IPS DF 6.9 (cell line): ENCODE data around the gene LRRC71.

Experiments used
- DNase-seq: peaks from one replicate; pipeline ENCODE4 v3.0.0-alpha.2; 2013; ENCODE audit warnings: low read depth, low spot score
- H3K27ac ChIP-seq: one replicate; pipeline ENCODE4 v1.5.1; 2013; ENCODE audit warnings: low read length, control low read depth
- H3K27me3 ChIP-seq: 2 replicates; pipeline ENCODE4 v1.6.1; 2013; ENCODE audit warnings: mild to moderate bottlenecking, low read length; ENCODE audit not compliant: control insufficient read depth, insufficient read depth
- H3K36me3 ChIP-seq: 2 replicates; pipeline ENCODE4 v1.6.1; 2013; ENCODE audit warnings: low read length; ENCODE audit not compliant: control insufficient read depth, insufficient read depth
- H3K4me1 ChIP-seq: 2 replicates; pipeline ENCODE4 v1.6.1; 2013; ENCODE audit warnings: low read length; ENCODE audit not compliant: control insufficient read depth, insufficient read depth
- H3K4me3 ChIP-seq: 2 replicates; pipeline ENCODE4 v1.5.1; 2013; ENCODE audit warnings: mild to moderate bottlenecking, low read length
- H3K9me3 ChIP-seq: 2 replicates; pipeline ENCODE4 v1.6.1; 2013; ENCODE audit warnings: low read length, inconsistent platforms; ENCODE audit not compliant: control insufficient read depth, insufficient read depth
- WGBS: extraction: QIAGEN DNeasy Blood & Tissue Kit; methylation state at CpG from one replicate; pipeline ENCODE4 v1.1.7; 2013; ENCODE audit warnings: mixed read lengths, missing lambda C conversion rate; ENCODE audit not compliant: insufficient read length, insufficient coverage; 5-methylcytosine and 5-hydroxymethylcytosine counted together

LRRC71 gene

GRCh38 chr1:156929596-156930238, 9.3 kb downstream of the LRRC71 start:
- Histone ChIP-seq H3K9me3 (no peaks in the 10 kb centered on the region), H3K4me1 (peaks cover 1% of the 10 kb centered on the region; the same call in 1 of the 2 replicates), H3K4me3 (no peak overlapping the region), H3K27ac (no peak overlapping the region), H3K36me3 (no peaks in the 10 kb centered on the region), H3K27me3 (peaks cover 29% of the 10 kb centered on the region)
- WGBS: no CpG with 5 or more reads among the region's 6 CpGs
- DNase-seq: no peak

GRCh38 chr1:156930483-156930882, 10.1 kb downstream of the LRRC71 start:
- no CpG with 5 or more reads among the region's 4 CpGs for WGBS
- no peak for DNase-seq
- no peaks in the 10 kb centered on the region for H3K36me3 ChIP-seq
- H3K9me3 ChIP-seq: no peaks in the 10 kb centered on the region
- peaks cover 21% of the 10 kb centered on the region for H3K27me3 ChIP-seq
- H3K4me1 ChIP-seq: no peaks in the 10 kb centered on the region; the same call in 1 of the 2 replicates
- no peak overlapping the region for H3K4me3 ChIP-seq
- H3K27ac ChIP-seq: no peak overlapping the region

GRCh38 chr1:156931211-156931952, 10.9 kb downstream of the LRRC71 start:
- Histone ChIP-seq H3K9me3 (no peaks in the 10 kb centered on the region), H3K27ac (no peak overlapping the region), H3K4me1 (peaks cover 1% of the 10 kb centered on the region; the same call in 1 of the 2 replicates), H3K4me3 (no peak overlapping the region), H3K36me3 (no peaks in the 10 kb centered on the region), H3K27me3 (peaks cover 14% of the 10 kb centered on the region)
- no peak for DNase-seq
- WGBS: no CpG with 5 or more reads among the region's 11 CpGs

DNA sequence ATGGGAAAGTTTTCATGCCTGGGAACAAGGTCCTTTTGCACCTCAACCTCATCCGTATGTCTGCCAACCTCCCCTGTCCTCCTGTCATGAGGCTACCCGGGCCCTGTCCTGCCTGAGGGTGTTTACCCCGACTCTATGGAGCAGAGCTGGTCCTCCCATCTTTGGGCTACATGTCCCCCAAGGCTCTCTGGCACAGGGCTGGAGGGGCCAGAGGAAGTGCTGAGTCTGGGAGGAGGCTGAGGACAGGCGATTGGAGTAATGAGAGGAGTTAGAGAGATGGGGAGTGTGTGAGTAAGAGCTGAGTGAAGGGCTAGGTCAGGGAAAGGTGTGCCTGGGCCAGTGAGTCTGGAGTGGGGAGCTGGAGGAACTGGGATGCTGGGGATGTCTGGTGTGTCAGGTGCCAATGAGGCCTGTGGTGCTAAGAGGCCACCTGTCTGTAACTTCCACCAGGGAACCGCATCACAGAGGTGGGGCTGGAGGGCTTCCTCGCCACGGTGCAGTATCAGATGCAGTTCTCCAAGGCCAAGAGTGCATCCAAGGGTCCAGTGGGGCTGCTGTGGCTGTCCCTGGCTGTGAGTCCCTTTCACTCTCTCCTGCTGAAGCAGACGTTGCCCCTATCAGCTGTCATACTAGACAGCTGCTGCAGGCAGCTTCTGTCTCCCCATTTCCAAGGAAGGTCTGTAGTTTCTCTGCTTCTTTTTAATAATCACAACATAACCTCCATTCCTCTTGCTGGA, 11.7 kb downstream of the LRRC71 start:
- DNase-seq: no peak
- no peaks in the 10 kb centered on the region for H3K36me3 ChIP-seq
- peaks cover 1% of the 10 kb centered on the region; the same call in 1 of the 2 replicates for H3K4me1 ChIP-seq
- no peaks in the 10 kb centered on the region for H3K9me3 ChIP-seq
- H3K27me3 ChIP-seq: peaks cover 7% of the 10 kb centered on the region
- H3K27ac ChIP-seq: no peak overlapping the region
- no peak overlapping the region for H3K4me3 ChIP-seq
- WGBS: 100% methylated on average over 1 of the region's 8 CpGs

GRCh38 chr1:156933136-156933535, 12.7 kb downstream of the LRRC71 start:
- no CpG with 5 or more reads among the region's 6 CpGs for WGBS
- H3K27ac ChIP-seq: no peak overlapping the region
- H3K36me3 ChIP-seq: no peaks in the 10 kb centered on the region
- H3K27me3 ChIP-seq: peaks cover 3% of the 10 kb centered on the region; the same call in 1 of the 2 replicates
- no peaks in the 10 kb centered on the region for H3K9me3 ChIP-seq
- H3K4me3 ChIP-seq: no peak overlapping the region
- no peak for DNase-seq
- peaks cover 1% of the 10 kb centered on the region; the same call in 1 of the 2 replicates for H3K4me1 ChIP-seq

DNA sequence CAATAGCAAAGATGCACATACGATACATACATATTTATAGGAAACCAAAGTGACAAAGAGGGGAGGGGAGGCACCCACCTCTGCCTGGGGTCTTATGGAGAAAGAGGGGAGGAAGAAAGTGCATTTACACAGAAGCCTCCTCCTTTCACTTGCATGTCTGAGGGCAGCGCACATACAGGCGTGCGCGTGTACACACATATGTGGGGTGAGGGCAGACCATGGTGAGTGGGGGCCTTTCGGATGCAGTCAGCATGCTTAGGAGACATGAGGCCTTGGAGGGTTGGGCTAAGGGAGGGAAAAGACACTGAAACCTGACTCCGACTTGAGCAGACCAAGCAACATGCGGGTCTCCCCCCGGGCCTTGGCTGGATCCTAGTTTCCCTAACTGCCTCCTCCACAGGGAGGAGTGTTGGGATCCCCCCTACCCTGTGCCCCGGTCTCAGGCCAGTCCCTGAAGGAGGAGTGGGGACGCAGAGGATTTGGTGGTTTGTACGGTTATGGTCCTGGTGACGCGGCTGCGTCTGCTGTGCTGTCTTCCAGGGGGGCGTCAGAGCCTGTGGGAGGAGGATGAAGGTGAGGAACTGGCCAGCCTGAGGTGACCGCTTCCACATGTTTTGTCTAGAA, 15.2 kb downstream of the LRRC71 start:
- H3K4me3 ChIP-seq: no peak overlapping the region
- H3K27ac ChIP-seq: no peak overlapping the region
- H3K36me3 ChIP-seq: peaks cover 9% of the 10 kb centered on the region
- no peaks in the 10 kb centered on the region for H3K9me3 ChIP-seq
- WGBS: no CpG with 5 or more reads among the region's 17 CpGs
- H3K27me3 ChIP-seq: no peaks in the 10 kb centered on the region; the same call in 1 of the 2 replicates
- H3K4me1 ChIP-seq: peaks cover 1% of the 10 kb centered on the region; the same call in 1 of the 2 replicates
- DNase-seq: no peak

DNA sequence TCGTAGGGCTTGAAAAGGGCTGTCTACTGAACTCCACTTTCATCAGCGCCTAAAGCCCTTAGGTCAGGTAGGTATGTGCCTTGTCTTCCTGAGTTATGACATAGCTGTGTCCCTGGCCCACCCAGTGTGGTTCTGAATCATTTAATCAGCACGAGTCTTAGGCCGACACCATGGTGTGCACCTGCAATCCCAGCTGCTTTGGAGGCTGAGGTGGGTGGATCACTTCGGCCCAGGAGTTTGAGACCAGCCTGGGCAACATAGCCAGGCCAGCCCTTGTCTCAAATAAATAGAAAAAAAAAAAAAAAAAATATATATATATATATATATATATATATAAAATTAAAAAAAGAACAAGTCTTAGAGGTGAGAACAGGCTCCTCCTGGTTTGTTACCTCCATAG, 15.8 kb downstream of the LRRC71 start:
- Histone ChIP-seq H3K4me3 (no peak overlapping the region), H3K9me3 (no peaks in the 10 kb centered on the region), H3K4me1 (peaks cover 1% of the 10 kb centered on the region; the same call in 1 of the 2 replicates), H3K27me3 (no peaks in the 10 kb centered on the region), H3K36me3 (peaks cover 9% of the 10 kb centered on the region), H3K27ac (no peak overlapping the region)
- DNase-seq: no peak
- no CpG with 5 or more reads among the region's 5 CpGs for WGBS

- Histone ChIP-seq H3K27me3 (no peaks in the 10 kb centered on the region), H3K27ac (no peak overlapping the region), H3K9me3 (no peaks in the 10 kb centered on the region), H3K4me1 (peaks cover 1% of the 10 kb centered on the region; the same call in 1 of the 2 replicates), H3K36me3 (peaks cover 9% of the 10 kb centered on the region), H3K4me3 (no peak overlapping the region)
- no CpG with 5 or more reads among the region's 10 CpGs for WGBS
- no peak for DNase-seq
These were observed 16.3 kb downstream of the LRRC71 start for GRCh38 chr1:156936721-156937220.

GRCh38 chr1:156937883-156938282, 17.5 kb downstream of the LRRC71 start:
- no peaks in the 10 kb centered on the region for H3K9me3 ChIP-seq
- peaks cover 12% of the 10 kb centered on the region for H3K36me3 ChIP-seq
- WGBS: no CpG with 5 or more reads among the region's 8 CpGs
- H3K27ac ChIP-seq: no peak overlapping the region
- H3K27me3 ChIP-seq: no peaks in the 10 kb centered on the region
- no peak for DNase-seq
- H3K4me3 ChIP-seq: no peak overlapping the region
- H3K4me1 ChIP-seq: peaks cover 1% of the 10 kb centered on the region; the same call in 1 of the 2 replicates

DNA sequence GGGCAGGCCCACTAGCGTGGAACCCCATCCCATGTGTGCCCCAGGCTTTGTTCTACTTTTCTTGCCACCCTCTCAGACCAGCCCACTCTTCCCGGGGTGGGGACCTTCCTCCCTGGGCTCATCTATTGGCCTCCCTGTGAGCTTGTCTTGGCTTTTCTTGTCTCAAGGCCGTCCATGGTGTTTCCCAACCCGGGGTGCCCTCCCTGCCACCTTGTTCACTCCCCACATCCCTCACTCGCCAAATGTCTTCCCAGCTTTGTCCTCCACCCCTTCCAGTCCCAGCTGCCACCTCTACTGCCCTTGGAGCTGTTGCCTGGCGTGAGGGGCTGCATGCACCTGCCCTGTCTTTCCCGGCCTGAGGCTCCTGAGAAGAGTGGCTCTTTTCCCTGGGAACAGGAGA, 18.4 kb downstream of the LRRC71 start:
- Histone ChIP-seq H3K27me3 (no peaks in the 10 kb centered on the region), H3K4me3 (no peak overlapping the region), H3K27ac (no peak overlapping the region), H3K9me3 (no peaks in the 10 kb centered on the region), H3K36me3 (peaks cover 16% of the 10 kb centered on the region), H3K4me1 (0 out of 2 replicates have a peak, but pooled peaks cover 1% of the 10 kb centered on the region)
- no peak for DNase-seq
- no CpG with 5 or more reads among the region's 7 CpGs for WGBS
